Right renal cortex interstitium (tissue), 3 donors: ENCODE measurements around the gene VIPR1. TPM values are rescaled to one million over a fixed set of nuclear protein-coding genes. Genes with fewer than 3 reads are reported as not detected.
A peak's percentile ranks its signal among the peaks of the same experiment; 100 is the strongest.

Source experiments
- DNase-seq, 3 donors: peaks; one replicate each; pipeline ENCODE4 v3.0.0-alpha.2; 2013; ENCODE audit warnings: low read depth in 3 of 3, low spot score in 2 of 3
- polyA plus RNA-seq, 3 donors: library from polyadenylated mRNA; unstranded; fragments of 120-200 nt; gene quantifications; one replicate each; pipeline ENCODE4 v1.2.1, GENCODE V29; 2013; ENCODE audit not compliant: insufficient read length in 3 of 3

The VIPR1 gene, protein sequence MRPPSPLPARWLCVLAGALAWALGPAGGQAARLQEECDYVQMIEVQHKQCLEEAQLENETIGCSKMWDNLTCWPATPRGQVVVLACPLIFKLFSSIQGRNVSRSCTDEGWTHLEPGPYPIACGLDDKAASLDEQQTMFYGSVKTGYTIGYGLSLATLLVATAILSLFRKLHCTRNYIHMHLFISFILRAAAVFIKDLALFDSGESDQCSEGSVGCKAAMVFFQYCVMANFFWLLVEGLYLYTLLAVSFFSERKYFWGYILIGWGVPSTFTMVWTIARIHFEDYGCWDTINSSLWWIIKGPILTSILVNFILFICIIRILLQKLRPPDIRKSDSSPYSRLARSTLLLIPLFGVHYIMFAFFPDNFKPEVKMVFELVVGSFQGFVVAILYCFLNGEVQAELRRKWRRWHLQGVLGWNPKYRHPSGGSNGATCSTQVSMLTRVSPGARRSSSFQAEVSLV
- polyA plus RNA-seq, result 1 to 10 TPM in 1 of 3 donors, under 1 TPM in 2; 0.74 to 1.3 (median 0.93) TPM

- DNase-seq, result peak in 2 of 3 donors; percentile 31 to 41
These were observed at the start of gene VIPR1 for GRCh38 chr3:42502429-42503250. TSS of gene VIPR1 (plus strand) at chr3:42502643. CDS start at chr3:42502736, 93 bp downstream.

DNA sequence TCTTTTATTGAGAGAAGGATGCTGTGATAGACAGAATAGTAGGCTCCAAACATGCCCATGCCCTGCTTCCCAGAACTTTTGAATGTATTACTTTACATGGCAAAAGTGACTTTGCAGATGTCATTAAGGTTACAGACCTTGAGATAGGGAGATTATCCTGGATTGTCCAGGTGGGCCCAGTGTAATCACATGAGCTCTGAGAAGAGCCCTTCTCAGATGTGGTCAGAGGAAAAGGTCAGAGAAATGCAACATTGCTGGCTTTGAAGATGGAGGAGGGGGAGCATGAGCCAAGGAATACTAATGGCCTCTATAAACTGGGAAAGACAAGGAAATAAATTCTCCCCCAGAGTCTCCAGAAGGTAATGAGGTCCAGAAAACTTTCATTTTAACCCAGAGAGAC lies 46.2 kb upstream of the VIPR1 start:
- no peak for DNase-seq

GRCh38 chr3:42459151-42459550 lies 43.3 kb upstream of the VIPR1 start:
- DNase-seq, result no peak

- DNase-seq, result no peak
These were observed 40.7 kb upstream of the VIPR1 start for GRCh38 chr3:42461762-42462161.

GRCh38 chr3:42463093-42463492 lies 39.4 kb upstream of the VIPR1 start:
- no peak for DNase-seq

DNA sequence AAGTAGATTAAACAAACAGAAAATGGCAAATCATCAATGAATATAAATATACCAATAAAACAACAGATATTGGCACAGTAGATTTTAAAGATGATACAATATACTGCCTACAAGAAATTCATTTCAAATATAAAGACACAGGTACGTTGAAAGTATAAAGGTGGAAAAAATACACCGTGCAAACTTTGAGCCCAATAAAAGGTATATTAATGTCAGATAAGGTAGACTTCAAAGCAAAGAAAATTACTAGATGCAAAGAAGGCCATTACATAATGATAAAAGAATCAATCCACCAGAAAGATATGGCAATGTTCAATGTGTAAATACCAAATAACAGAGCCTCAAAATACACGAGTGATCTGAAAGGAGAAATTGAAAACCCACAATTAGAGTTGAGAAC lies 34.3 kb upstream of the VIPR1 start:
- DNase-seq, result no peak

GRCh38 chr3:42472555-42472954 lies 29.9 kb upstream of the VIPR1 start:
- DNase-seq, result no peak

GRCh38 chr3:42473083-42473932 lies 29.1 kb upstream of the VIPR1 start:
- no peak for DNase-seq

DNA sequence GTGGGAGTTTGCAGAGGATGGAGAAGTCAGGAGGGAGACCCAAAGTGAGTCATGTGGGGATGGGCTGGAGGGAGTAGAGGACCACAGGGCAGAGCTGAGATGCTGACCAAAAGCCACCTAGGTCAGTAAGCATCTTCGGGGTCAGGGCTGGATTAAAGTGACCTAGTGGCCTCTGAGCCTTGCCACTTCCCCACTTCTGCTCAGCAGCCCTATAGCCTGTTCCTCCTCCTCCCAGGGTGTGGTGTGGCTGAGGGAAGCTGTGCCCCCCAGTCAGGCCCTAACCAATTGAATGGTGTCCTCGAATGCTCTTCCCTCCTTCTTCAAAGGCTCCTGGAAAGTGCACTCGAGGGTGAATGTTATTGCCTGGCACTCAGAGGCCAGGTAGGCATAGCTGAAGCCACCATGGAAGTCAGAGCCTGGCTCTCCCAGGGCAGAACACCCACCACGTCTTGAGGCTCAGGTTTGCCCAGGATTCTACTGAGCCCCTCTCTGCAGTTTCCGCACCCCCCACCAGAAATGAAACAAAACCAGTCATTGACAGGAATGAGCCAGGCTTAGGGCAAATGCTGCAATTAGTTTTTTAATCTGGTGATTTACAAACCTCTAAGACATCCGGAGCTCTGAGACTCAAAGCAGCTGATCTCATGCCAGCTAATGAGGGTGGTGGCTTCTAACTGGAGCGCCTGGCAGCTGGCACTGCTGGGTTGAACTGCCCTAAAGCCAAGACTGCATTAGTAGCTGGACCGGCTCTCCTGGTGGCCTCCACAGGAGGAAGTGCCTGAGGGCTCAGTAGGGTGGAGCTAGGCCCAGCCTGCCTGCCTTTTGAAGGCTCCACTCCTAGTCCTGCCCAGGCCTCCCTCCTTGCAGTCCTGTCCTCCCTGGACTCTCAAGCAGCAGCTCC lies 26.0 kb upstream of the VIPR1 start:
- DNase-seq, result no peak

DNA sequence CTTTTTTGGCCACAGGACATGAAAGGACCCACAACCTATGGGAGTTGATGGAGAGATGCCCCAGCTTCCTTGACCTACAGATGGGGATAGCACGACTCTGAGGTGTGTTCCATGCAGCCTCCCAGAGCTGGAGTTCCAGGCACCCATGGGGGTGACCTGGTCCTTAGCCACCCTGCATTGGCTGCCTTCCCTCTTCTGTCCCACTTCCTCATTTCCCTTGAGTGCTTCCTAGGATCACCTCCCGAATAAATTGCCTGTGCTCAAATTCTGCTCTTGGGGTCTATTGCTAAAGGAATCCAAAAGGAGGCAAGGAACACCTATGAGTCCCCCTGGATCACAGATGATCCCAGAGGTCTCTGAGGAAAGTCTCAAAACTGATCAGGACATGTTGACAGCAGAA lies 24.7 kb upstream of the VIPR1 start:
- no peak for DNase-seq

- DNase-seq, result no peak
These were observed 23.6 kb upstream of the VIPR1 start for GRCh38 chr3:42478830-42479229.

DNA sequence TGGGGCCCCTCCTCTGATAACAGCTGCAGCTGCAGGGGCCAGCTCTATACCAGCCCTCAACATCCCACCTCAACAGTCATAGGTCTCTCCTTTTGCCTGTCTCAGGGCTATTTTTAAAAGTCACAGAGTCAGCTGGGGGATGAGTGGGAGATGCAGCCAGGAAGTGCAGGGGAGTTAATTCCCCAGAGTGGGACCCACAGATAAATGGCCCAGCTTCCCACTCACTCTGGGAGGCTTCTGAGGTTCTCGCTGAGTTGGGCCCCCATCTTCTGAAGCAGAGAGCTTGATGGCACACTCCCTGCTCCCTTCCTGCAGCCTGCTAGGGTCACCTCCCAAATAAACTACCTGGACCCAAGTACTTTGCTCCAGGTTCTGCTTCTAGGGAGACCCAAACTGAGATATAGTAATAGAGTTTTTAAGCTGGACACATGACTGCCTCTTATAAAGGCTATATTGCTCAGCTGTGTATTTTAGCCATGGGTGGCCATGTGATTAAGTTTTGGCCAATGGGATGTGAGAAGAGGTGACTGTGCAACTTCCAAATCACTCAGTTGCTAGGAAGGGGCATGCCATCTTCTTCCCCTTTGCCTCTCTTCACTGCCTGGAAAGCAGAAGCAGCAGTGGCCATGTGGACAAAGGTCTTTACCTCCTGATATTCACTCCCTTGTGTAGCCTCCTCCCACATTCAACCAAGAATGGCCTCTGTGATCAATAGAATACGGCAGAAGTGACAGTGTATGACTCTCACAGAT lies 15.5 kb upstream of the VIPR1 start:
- no peak for DNase-seq

DNA sequence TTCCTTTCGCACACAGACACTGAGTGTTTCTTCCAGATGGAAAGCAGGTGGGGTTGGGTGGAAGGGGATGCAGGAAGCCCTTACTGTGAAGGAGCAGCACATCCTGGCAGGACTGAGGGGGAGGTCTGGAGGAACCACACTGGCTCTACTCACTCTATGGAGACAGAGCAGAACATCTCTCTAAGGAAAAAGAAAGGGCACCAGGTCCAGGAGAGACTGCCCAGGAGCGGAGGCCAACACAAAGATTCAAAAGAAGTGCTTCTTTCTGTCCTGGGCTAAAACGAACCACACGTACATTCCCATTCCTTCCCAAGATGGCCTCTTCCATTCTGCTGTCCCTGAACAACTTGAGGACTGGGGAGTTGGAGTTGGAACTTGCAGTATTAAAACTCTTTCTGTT lies 13.8 kb upstream of the VIPR1 start:
- no peak for DNase-seq

DNA sequence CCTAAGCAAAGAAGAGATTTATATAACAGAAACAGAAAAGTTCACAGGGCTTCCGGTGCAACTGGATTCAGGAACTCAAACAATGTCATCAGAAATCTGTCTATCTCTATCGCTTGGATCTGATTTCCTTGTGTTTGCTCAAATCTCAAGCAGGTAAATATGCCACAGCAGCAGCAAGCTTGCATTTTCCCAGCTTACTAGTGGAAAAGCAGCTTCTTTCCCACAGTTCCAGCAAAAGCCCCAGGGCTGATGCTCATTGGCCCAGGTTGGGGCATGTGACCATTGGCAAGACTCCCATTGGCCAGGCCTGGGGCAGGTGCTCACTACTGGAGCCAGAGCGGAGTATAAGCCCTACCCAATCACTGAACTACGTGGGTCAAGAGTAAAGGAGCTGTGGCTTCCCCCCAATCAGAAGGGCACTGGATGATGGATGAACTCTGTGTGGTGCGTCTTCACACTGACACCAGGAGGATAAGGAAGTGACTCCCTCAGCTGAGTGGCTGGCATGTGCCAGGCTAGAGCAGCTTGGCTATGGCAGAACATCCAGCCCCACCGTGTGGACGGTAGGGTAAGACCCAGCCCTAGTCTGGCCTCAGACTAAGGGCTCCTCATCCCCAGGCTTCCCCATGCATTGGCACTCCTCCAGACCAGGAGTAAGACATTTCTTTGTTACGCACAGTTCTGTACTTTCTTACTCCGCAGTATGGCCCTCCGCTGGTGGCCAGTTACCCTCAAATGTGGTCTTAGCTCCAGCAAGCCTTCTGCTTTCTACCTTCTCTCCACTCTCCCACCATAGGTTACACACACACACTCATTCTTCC lies 13.1 kb upstream of the VIPR1 start:
- DNase-seq, result no peak

DNA sequence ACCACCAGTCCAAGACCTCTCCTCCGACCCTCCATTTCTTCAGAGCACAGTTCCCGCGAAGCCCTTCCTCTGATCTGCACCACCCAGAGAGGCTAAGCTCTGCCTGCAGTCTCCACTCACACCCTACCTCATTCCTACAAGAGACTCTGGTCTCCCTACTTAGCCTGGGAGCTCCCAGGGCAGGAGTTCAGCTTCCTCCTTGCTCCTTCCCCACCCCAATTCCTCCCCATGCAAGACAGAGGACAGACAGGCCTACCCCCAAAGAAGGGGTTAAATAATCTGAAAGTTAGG lies 12.6 kb upstream of the VIPR1 start:
- no peak for DNase-seq

- DNase-seq, result no peak
These were observed 12.2 kb upstream of the VIPR1 start for GRCh38 chr3:42490243-42490642.

- no peak for DNase-seq
These were observed 10.4 kb upstream of the VIPR1 start for GRCh38 chr3:42491881-42492507.

DNA sequence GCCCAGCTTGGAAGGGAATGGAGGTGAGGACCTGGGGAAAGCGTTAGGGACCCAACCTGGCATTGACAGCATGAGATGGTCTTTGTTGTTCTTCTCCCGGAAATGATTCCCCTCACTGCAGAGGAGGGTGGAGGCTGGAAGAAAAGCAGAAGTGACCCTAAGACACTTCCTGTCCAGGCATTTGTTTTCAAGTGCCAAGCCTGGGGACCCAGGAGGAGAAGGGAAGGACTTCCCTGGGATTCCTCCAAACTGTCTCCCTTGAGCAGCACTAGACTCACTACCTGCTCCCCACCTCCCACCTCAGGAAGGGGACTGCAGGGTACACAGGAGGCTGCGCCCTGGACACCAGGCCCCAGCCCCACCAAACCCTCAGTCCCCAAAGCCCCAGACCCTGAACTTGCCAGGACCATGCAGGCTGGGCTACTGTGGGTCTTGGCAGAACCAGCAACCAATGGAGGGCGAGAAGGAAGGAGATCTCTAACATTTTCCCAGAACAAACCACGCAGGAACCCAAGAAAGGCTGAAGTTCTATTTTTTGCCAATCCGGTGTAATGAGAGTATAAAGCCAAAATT lies 9.8 kb upstream of the VIPR1 start:
- DNase-seq, result no peak
